Measurements from ENCODE around the gene CLDN14. TPM values are rescaled to one million over a fixed set of nuclear protein-coding genes. Genes with fewer than 3 reads are reported as not detected.
"Not testable (repeated sequence)": the region's sequence is repeated elsewhere in the genome, so short reads cannot be mapped to it uniquely, and the experiment has no call there.

The CLDN14 gene
- polyA plus RNA-seq, 3 donors: not detected

DNA sequence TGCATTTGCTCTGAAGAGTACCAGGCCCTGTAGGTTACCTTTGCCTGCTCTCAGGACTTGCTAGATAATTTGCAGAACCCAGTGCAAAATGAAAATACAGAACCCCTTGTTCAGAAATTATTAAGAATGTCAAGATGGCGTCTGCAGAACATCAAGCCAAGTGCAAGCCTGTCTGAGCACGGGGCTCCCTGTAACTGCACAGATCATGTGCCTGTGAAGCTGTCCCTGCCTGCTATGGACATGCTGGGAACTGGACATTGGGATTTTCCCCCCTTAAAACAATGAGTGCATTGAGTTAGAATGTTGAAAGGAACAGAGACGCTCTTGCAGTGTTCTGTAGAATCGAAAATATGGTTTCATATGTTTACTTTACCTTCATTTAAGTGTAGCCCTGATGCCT, 2.9 kb downstream of the CLDN14 start:
- Histone ChIP-seq H3K36me3 (replicated peaks in 1 of 2; ENCODE audit: control insufficient read depth in 1 of 2, insufficient read depth in 2 of 2, low read length in 2 of 2) (no peaks in the 10 kb centered on the region), H4K20me1 (ENCODE audit: insufficient read depth, low read length) (no peaks in the 10 kb centered on the region), H3K4me3 (replicated peaks in 1 of 3; ENCODE audit: low read depth in 2 of 3, low read length in 3 of 3) (no peak overlapping the region), H3K4me2 (replicated peaks; ENCODE audit: extremely low read depth, low read length, poor library complexity, severe bottlenecking) (no peak overlapping the region), H3K79me2 (ENCODE audit: insufficient read depth, low read length) (no peaks in the 10 kb centered on the region), H2AFZ (ENCODE audit: insufficient read depth, low read depth, low read length, poor library complexity, severe bottlenecking) (no peak overlapping the region), H3K4me1 (ENCODE audit: control insufficient read depth in 1 of 2, insufficient read depth in 2 of 2, low read length in 2 of 2) (no peaks in the 10 kb centered on the region), H3K27me3 (ENCODE audit: control insufficient read depth in 2 of 2, insufficient read depth in 2 of 2, low read length in 2 of 2) (no peaks in the 10 kb centered on the region), H3K9me3 (replicated peaks in 1 of 2; ENCODE audit: control insufficient read depth in 1 of 2, insufficient read depth in 1 of 2, low read length in 2 of 2) (no peaks in the 10 kb centered on the region), H3K27ac (ENCODE audit: low read depth in 1 of 2, low read length in 2 of 2) (no peak overlapping the region), H3K9ac (ENCODE audit: insufficient read depth, low read length, poor library complexity, severe bottlenecking) (no peak overlapping the region)
- no peak for DNase-seq
- 100% methylated on average over 1 of the region's 4 CpGs for WGBS (ENCODE audit: insufficient coverage)
- Mint-ChIP-seq H3K27ac (no peak overlapping the region), H3K27me3 (ENCODE audit: low read depth in 3 of 3) (peaks cover 4 to 10% (median 8%) of the 10 kb centered on the region in 3 donors), H3K4me3 (no peak overlapping the region), H3K36me3 (no peaks in the 10 kb centered on the region), H3K4me1 (no peaks in the 10 kb centered on the region), H3K9me3 (peaks cover 0 to 3% (median 0%) of the 10 kb centered on the region in 7 donors)
- intact Hi-C loops (cut with micrococcal nuclease): no loop called here
- TF ChIP-seq, protein P1, sequence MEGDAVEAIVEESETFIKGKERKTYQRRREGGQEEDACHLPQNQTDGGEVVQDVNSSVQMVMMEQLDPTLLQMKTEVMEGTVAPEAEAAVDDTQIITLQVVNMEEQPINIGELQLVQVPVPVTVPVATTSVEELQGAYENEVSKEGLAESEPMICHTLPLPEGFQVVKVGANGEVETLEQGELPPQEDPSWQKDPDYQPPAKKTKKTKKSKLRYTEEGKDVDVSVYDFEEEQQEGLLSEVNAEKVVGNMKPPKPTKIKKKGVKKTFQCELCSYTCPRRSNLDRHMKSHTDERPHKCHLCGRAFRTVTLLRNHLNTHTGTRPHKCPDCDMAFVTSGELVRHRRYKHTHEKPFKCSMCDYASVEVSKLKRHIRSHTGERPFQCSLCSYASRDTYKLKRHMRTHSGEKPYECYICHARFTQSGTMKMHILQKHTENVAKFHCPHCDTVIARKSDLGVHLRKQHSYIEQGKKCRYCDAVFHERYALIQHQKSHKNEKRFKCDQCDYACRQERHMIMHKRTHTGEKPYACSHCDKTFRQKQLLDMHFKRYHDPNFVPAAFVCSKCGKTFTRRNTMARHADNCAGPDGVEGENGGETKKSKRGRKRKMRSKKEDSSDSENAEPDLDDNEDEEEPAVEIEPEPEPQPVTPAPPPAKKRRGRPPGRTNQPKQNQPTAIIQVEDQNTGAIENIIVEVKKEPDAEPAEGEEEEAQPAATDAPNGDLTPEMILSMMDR (IDR thresholded peaks at IDR 0.05): no peak

DNA sequence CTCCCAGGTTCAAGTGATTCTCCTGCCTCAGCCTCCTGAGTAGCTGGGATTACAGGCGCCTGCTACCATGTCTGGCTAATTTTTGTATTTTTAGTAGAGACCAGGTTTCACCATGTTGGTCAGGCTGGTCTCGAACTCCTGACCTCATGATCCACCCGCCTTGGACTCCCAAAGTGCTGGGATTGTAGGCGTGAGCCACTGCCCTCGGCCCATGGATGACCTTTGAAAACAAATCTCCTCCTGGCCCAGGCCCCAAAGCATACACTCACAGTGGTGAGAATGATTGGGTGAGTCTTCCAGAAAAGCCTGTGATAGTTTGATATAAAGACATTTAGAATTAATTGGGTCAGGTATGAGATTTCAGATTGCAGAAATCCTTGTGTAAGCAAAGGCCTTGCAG, 3.4 kb downstream of the CLDN14 start:
- H4K20me1 ChIP-seq (ENCODE audit: insufficient read depth, low read length); H3K79me2 ChIP-seq (ENCODE audit: insufficient read depth, low read length); H3K27ac ChIP-seq (ENCODE audit: low read depth in 1 of 2, low read length in 2 of 2); H3K27me3 Mint-ChIP-seq (ENCODE audit: low read depth in 3 of 3); H3K4me1 ChIP-seq (ENCODE audit: control insufficient read depth in 1 of 2, insufficient read depth in 2 of 2, low read length in 2 of 2); H3K9ac ChIP-seq (ENCODE audit: insufficient read depth, low read length, poor library complexity, severe bottlenecking); H3K4me3 ChIP-seq (replicated peaks in 1 of 3; ENCODE audit: low read depth in 2 of 3, low read length in 3 of 3); H3K36me3 Mint-ChIP-seq; intact Hi-C loops (cut with micrococcal nuclease); H3K27ac Mint-ChIP-seq; H3K4me1 Mint-ChIP-seq; H2AFZ ChIP-seq (ENCODE audit: insufficient read depth, low read depth, low read length, poor library complexity, severe bottlenecking); DNase-seq; H3K27me3 ChIP-seq (ENCODE audit: control insufficient read depth in 2 of 2, insufficient read depth in 2 of 2, low read length in 2 of 2); H3K9me3 ChIP-seq (replicated peaks in 1 of 2; ENCODE audit: control insufficient read depth in 1 of 2, insufficient read depth in 1 of 2, low read length in 2 of 2); H3K36me3 ChIP-seq (replicated peaks in 1 of 2; ENCODE audit: control insufficient read depth in 1 of 2, insufficient read depth in 2 of 2, low read length in 2 of 2); H3K4me2 ChIP-seq (replicated peaks; ENCODE audit: extremely low read depth, low read length, poor library complexity, severe bottlenecking); H3K4me3 Mint-ChIP-seq; H3K9me3 Mint-ChIP-seq: not testable (repeated sequence)
- WGBS (ENCODE audit: insufficient coverage): 80% methylated on average over 2 of the region's 5 CpGs
